ENCODE measurements around the gene VLDLR. TPM values are rescaled to one million over a fixed set of nuclear protein-coding genes. Genes with fewer than 3 reads are reported as not detected.
A peak's percentile ranks its signal among the peaks of the same experiment; 100 is the strongest.

VLDLR gene
- 0.31 TPM for total RNA-seq

DNA sequence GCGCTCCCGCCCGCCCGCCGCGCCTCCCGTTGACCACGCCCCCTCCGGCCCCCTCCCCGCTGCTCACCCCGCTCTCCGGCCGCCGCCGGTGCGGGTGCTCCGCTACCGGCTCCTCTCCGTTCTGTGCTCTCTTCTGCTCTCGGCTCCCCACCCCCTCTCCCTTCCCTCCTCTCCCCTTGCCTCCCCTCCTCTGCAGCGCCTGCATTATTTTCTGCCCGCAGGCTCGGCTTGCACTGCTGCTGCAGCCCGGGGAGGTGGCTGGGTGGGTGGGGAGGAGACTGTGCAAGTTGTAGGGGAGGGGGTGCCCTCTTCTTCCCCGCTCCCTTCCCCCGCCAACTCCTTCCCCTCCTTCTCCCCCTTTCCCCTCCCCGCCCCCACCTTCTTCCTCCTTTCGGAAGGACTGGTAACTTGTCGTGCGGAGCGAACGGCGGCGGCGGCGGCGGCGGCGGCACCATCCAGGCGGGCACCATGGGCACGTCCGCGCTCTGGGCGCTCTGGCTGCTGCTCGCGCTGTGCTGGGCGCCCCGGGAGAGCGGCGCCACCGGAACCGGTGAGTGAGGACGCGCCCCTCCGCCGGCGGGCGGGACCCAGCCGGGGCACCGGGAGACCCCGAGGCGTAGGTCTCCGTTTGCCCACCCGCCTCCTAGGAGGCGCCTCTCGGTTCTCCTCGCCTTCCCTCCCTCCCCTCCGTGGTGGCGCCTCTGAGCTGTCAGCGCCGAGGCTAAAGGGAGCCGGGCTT is at the start of gene VLDLR:
Gene VLDLR (plus strand): TSS at position 66 of the 739 bp plus-strand sequence. CDS start 403 bp downstream, at position 469.
- peaks cover 64% of the 10 kb centered on the region for H3K27me3 ChIP-seq (ENCODE audit: insufficient read depth, low read length)
- H3K9me3 ChIP-seq (ENCODE audit: low read depth, low read length), result no peaks in the 10 kb centered on the region
- H3K4me3 ChIP-seq (ENCODE audit: low read length), result peak within 1 kb of the TSS; percentile 26
- H3K4me1 ChIP-seq (ENCODE audit: insufficient read depth, low read length), result peaks cover 14% of the 10 kb centered on the region

DNA sequence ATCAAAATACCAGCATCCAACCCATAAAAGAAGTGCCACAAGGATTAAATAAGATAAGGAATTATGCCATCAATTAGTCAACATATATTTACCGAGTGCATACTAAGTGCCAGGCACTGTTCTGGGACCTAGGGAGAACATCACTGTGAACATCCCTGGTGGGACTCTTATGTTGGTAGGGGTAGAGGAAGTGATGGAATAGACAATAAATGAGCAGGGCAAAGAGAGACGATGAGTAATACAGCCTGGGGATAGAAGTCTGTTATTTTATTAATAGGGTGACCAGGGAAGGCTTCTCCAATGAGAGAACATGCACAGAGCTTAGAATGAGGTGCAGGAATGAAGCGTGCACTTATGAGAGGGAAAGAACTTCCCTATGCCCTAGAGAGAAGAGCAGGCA is 47.4 kb upstream of the VLDLR start:
- no peaks in the 10 kb centered on the region for H3K9me3 ChIP-seq (ENCODE audit: low read depth, low read length)
- H3K4me3 ChIP-seq (ENCODE audit: low read length), result no peak overlapping the region
- no peaks in the 10 kb centered on the region for H3K27me3 ChIP-seq (ENCODE audit: insufficient read depth, low read length)
- H3K4me1 ChIP-seq (ENCODE audit: insufficient read depth, low read length), result no peaks in the 10 kb centered on the region

DNA sequence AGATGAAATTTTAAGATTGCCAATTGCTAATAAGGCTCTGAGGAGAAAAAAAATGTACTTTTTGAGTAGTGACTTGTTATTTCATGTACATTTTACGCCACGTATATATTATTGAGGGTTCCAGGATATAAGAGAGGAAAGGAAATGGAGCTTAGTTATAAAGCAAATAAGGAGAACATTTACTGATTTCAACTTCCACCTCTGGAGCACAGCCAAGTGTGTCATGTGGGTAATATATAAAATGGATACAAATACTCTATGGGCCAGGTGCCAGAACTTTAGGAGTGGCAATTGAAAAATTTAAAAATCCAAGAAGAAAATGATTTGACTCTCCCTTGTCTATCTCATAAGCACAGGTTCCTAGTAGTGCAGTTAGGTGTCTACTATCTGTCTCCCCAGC is 45.0 kb upstream of the VLDLR start:
- Histone ChIP-seq H3K27me3 (ENCODE audit: insufficient read depth, low read length) (no peaks in the 10 kb centered on the region), H3K4me1 (ENCODE audit: insufficient read depth, low read length) (no peaks in the 10 kb centered on the region), H3K4me3 (ENCODE audit: low read length) (no peak overlapping the region), H3K9me3 (ENCODE audit: low read depth, low read length) (no peaks in the 10 kb centered on the region)

DNA sequence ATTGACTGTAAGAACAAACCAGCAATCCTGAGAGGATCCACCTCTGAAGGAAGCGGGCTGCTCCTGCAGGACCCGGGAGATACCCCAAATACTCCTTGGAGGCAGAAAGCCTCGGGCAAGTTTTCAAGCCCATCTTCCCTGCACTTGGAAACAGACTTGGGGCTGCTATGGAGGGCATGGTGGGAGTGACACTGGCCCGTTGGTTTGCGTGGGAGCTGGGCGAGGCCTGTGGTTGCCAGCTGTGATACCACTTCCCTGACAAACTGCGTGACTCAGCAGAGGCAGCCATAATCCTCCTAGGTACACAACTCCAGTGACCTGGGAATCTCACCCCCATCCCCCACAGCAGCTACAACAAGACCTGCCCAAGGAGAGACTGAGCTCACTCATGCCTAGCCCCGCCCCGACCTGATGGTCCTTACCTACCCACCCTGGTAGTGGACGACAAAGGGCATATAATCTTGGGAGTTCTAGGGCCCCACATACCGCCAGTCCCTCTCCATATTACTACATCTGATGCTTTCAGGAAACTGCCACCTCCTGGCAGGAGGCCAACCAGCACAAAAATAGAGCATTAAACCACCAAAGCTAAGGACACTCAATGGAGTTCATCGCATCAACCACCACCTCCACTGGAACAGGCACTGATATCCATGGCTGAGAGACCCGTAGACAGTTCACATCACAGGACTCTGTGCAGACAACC is 38.1 kb upstream of the VLDLR start:
- H3K4me3 ChIP-seq (ENCODE audit: low read length), result no peak overlapping the region
- H3K9me3 ChIP-seq (ENCODE audit: low read depth, low read length), result no peaks in the 10 kb centered on the region
- no peaks in the 10 kb centered on the region for H3K27me3 ChIP-seq (ENCODE audit: insufficient read depth, low read length)
- H3K4me1 ChIP-seq (ENCODE audit: insufficient read depth, low read length), result no peaks in the 10 kb centered on the region

DNA sequence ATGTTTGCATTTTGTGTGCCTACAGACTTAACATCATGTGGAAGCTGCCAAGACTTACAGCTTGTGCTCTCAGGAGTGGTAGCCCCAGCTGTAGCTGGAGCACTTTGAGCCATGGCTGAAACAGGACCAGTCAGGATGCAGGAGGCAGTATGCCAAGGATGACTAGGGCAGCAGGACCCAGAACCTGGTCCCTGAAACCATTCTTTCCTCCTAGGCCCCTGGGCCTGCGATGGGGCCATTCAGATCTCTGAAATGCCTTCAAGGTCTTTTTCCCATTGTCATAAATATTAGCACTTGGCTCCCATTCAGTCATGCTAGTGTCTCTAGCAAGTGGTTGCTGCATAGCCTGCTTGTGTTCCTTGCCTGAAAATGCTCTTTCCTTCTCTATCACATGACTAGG is 29.6 kb upstream of the VLDLR start:
- H3K27me3 ChIP-seq (ENCODE audit: insufficient read depth, low read length), result no peaks in the 10 kb centered on the region
- H3K4me3 ChIP-seq (ENCODE audit: low read length), result no peak overlapping the region
- H3K9me3 ChIP-seq (ENCODE audit: low read depth, low read length), result no peaks in the 10 kb centered on the region
- no peaks in the 10 kb centered on the region for H3K4me1 ChIP-seq (ENCODE audit: insufficient read depth, low read length)

DNA sequence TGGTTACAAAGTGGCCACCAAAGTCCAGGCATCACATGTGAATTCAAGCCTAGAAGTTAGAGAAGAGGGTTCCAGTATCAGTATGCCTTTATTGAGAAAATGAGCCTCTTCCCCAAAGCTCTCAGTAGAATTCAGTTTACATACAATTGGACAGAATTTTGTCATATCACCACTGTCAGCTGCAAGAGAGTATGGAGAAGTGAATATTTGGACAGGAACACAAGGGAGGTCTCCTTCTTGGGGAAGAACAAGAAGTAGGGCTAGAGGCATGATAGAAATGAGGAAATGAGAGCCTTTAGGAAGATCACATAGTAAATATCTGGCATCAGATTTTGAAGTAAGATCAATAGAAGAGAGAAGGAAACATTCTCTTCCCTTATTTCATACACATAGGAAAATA is 27.8 kb upstream of the VLDLR start:
- Histone ChIP-seq H3K4me1 (ENCODE audit: insufficient read depth, low read length) (no peaks in the 10 kb centered on the region), H3K27me3 (ENCODE audit: insufficient read depth, low read length) (no peaks in the 10 kb centered on the region), H3K9me3 (ENCODE audit: low read depth, low read length) (no peaks in the 10 kb centered on the region), H3K4me3 (ENCODE audit: low read length) (no peak overlapping the region)

DNA sequence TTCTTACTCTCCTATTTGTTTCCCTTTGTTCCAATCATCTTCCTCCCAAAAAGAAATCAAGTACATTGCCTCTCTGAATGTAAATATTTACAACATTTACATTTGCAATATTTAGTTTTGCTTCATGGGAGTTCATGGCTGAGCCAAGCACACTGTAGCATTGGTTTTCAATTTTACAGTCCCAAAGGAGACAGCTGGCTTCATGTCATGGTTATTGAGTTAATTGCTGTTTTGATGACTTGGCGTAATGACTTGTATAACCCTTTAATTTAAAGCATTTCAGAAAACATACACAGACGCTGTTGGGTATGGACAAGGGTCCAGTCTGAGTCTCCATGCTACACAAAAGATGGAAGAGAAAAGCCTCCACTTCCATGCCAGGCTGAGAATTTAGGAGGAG is 25.6 kb upstream of the VLDLR start:
- Histone ChIP-seq H3K4me1 (ENCODE audit: insufficient read depth, low read length) (no peaks in the 10 kb centered on the region), H3K4me3 (ENCODE audit: low read length) (no peak overlapping the region), H3K27me3 (ENCODE audit: insufficient read depth, low read length) (peaks cover 3% of the 10 kb centered on the region), H3K9me3 (ENCODE audit: low read depth, low read length) (no peaks in the 10 kb centered on the region)

DNA sequence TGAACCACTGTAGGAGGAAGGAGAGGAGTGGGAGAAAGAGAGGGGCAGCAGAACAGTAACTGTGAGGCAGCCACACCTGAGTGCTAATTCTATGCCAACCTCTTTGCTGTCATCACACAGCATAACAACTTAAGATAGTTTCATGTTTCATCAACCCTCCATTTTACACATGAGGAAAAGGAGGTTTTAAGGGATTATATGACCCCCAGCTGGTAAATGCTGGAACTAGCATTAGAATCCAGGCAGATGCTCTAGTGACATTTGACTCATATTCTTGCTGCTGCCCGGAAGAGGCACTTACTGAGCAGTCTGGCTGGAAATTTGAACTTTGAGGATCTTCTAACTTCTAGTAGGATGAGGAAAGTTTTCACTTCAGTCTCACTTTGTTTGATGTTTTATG is 24.1 kb upstream of the VLDLR start:
- Histone ChIP-seq H3K27me3 (ENCODE audit: insufficient read depth, low read length) (peaks cover 3% of the 10 kb centered on the region), H3K9me3 (ENCODE audit: low read depth, low read length) (no peaks in the 10 kb centered on the region), H3K4me1 (ENCODE audit: insufficient read depth, low read length) (no peaks in the 10 kb centered on the region), H3K4me3 (ENCODE audit: low read length) (no peak overlapping the region)

DNA sequence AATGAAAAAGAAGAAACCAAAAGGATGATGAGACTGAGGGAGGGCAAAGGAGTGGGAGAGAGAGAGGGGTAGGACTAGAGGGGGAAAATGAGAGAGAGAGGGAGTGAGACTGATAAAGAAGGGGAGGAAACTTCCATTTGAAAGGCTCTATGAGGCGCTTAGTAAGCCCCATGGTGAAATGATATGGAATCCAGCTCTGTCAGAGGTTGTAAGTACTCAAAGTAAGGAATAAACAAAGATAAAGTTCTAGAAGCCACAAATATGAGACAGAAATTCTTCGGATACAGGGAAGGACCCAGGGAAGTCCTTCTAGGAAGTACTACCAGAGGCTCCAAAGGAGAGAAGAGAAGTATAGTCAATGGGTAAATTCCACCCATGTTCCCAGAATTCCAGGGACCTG is 21.7 kb upstream of the VLDLR start:
- Histone ChIP-seq H3K9me3 (ENCODE audit: low read depth, low read length) (no peaks in the 10 kb centered on the region), H3K4me3 (ENCODE audit: low read length) (no peak overlapping the region), H3K27me3 (ENCODE audit: insufficient read depth, low read length) (peaks cover 3% of the 10 kb centered on the region), H3K4me1 (ENCODE audit: insufficient read depth, low read length) (no peaks in the 10 kb centered on the region)

DNA sequence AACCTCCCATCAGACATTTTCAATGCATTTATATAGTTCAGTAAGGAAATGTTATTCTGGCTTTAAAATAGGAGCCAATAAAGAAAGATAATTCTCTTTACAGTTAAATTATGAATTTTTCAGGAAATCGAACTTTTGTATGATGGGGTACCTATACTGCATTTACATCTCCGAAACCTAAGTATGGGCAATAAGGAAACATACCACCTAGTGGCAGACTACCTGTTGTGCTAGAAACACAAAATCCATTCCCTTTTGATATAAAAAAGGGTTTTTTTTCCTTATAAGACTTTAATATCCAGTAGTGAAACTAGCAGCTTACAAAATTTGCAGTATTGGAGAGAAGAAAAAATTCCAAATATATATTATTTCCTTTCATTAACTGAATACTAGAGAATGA is 21.3 kb upstream of the VLDLR start:
- H3K4me1 ChIP-seq (ENCODE audit: insufficient read depth, low read length), result no peaks in the 10 kb centered on the region
- peaks cover 3% of the 10 kb centered on the region for H3K27me3 ChIP-seq (ENCODE audit: insufficient read depth, low read length)
- no peaks in the 10 kb centered on the region for H3K9me3 ChIP-seq (ENCODE audit: low read depth, low read length)
- no peak overlapping the region for H3K4me3 ChIP-seq (ENCODE audit: low read length)

DNA sequence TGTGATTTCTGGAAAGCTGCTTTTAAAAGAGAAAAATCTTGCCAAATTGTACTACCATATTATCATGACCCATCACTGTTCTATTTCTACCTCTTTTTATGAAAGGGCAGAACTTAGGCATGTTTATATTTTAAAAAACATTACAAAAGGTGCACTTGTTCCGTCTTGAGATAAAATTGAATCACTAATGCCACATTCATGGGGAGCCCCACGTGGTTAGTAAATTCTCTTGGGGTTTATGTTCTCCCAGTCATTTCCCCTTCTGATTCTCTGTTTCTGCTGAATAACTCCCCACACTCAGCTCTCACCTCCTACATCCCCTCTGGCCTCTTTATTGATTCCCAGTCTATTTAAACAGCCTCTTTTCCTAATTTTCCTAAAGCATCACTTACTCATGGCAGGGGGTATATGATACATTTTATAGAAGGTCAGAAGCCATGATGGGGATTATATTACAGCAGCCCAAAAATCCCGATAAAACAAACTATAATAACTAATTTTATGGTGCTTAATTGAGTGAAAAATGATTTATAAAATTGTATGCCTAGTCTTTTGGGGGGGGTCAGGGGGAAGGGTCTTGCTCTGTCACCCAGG is 19.7 kb upstream of the VLDLR start:
- no peak overlapping the region for H3K4me3 ChIP-seq (ENCODE audit: low read length)
- H3K9me3 ChIP-seq (ENCODE audit: low read depth, low read length), result no peaks in the 10 kb centered on the region
- H3K27me3 ChIP-seq (ENCODE audit: insufficient read depth, low read length), result peaks cover 3% of the 10 kb centered on the region
- no peaks in the 10 kb centered on the region for H3K4me1 ChIP-seq (ENCODE audit: insufficient read depth, low read length)

DNA sequence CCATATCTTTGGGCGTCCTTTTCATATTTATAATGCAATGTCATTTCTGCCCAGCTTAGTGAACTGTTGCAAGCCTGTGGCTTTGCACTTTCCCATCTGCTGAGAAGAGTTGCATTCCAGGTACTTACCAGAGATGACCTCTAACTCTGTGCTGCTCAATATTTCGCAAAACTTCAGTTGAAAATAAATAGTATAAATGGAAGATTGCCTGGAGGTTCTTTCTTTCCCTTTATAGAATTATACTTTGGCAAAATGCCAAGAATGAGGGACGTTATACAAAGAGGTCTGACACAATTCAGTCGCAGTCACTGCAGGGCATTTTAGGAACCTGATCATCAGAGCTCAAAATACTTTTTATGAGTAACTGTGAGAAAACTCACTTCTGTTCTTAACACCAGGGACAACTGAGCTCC is 18.9 kb upstream of the VLDLR start:
- no peaks in the 10 kb centered on the region for H3K4me1 ChIP-seq (ENCODE audit: insufficient read depth, low read length)
- H3K4me3 ChIP-seq (ENCODE audit: low read length), result no peak overlapping the region
- peaks cover 3% of the 10 kb centered on the region for H3K27me3 ChIP-seq (ENCODE audit: insufficient read depth, low read length)
- no peaks in the 10 kb centered on the region for H3K9me3 ChIP-seq (ENCODE audit: low read depth, low read length)

DNA sequence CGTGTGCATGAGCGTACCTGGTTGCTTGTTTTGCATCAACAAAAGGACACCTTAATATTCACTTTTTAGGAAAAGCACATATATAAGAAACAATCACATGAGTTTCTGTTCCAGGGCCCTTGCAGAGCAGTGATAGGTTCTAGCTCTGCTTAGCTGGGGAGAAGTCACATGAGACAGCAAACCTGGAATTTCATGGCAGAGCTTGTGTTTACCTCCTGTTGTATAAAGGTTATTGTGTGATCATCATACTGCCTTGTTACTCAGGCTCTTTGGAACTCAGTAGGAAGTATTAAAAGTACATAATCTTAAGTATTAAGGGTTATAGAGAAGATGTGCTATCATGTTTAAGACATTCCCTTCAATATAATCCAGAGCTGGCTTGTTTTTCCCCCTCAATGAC is 18.0 kb upstream of the VLDLR start:
- Histone ChIP-seq H3K4me1 (ENCODE audit: insufficient read depth, low read length) (no peaks in the 10 kb centered on the region), H3K27me3 (ENCODE audit: insufficient read depth, low read length) (peaks cover 3% of the 10 kb centered on the region), H3K4me3 (ENCODE audit: low read length) (no peak overlapping the region), H3K9me3 (ENCODE audit: low read depth, low read length) (no peaks in the 10 kb centered on the region)

DNA sequence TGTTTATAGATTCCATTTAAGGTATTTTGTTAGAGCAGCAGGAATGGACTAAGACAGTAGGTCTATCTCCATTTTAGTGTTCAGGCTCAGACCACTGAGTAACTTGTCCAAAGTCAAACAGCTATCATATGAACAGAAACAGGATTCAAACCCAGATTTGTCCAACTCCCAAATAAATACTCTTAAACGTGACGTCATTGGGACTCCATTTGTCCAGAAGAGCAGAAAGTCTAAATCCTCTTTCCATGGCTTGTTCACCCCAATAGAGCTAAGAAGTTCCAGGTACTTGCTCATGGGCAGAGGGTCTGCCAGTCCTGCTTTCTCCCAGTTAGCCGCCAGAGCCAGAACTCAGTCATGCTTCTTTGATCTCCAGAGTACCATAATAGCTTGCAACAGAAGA is 16.3 kb upstream of the VLDLR start:
- H3K4me3 ChIP-seq (ENCODE audit: low read length), result no peak overlapping the region
- H3K27me3 ChIP-seq (ENCODE audit: insufficient read depth, low read length), result no peaks in the 10 kb centered on the region
- H3K9me3 ChIP-seq (ENCODE audit: low read depth, low read length), result no peaks in the 10 kb centered on the region
- H3K4me1 ChIP-seq (ENCODE audit: insufficient read depth, low read length), result no peaks in the 10 kb centered on the region

DNA sequence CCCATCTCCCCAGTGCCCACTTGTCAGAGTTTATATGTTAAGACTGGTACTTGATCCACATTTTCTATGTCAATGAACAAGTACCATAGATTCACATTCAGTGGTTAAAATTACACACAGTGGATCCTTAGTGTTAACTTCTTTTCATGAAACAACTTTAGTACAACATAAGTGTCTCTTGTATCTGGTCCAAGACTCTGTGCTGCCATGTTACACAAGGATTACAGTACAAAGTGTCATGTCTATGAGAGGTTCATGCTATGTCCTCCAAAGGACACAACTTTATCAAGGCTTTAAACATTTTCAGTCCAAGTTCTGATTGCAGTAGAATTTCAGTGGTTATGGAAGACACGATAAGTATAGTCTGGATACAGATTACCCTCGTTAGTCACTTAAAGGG is 13.3 kb upstream of the VLDLR start:
- Histone ChIP-seq H3K9me3 (ENCODE audit: low read depth, low read length) (no peaks in the 10 kb centered on the region), H3K27me3 (ENCODE audit: insufficient read depth, low read length) (no peaks in the 10 kb centered on the region), H3K4me1 (ENCODE audit: insufficient read depth, low read length) (no peaks in the 10 kb centered on the region), H3K4me3 (ENCODE audit: low read length) (no peak overlapping the region)

Measured in mononuclear cell (primary cell).